Subcutaneous abdominal adipose tissue (tissue), 5 donors: ENCODE data around the gene AP3S1.
"Not testable (repeated sequence)": the region's sequence is repeated elsewhere in the genome, so short reads cannot be mapped to it uniquely, and the experiment has no call there.

Experiments used
- H3K27ac ChIP-seq: one replicate; pipeline ENCODE4 v1.7.0; 2013; ENCODE audit warnings: low read depth, mild to moderate bottlenecking, inconsistent platforms, low read length, moderate library complexity
- H3K27me3 ChIP-seq, 5 donors: one replicate each; pipeline ENCODE4 v1.7.0; 2013; ENCODE audit warnings: low read length in 5 of 5, inconsistent platforms in 1 of 5; ENCODE audit not compliant: control insufficient read depth in 5 of 5, insufficient read depth in 4 of 5
- H3K36me3 ChIP-seq, 5 donors: one replicate each; pipeline ENCODE4 v1.7.0; 2013; ENCODE audit warnings: low read length in 5 of 5; ENCODE audit not compliant: control insufficient read depth in 5 of 5, insufficient read depth in 5 of 5
- H3K4me1 ChIP-seq, 5 donors: one replicate each; pipeline ENCODE4 v1.7.0; 2013; ENCODE audit warnings: low read length in 5 of 5, mild to moderate bottlenecking in 3 of 5, moderate library complexity in 1 of 5; ENCODE audit not compliant: control insufficient read depth in 5 of 5, insufficient read depth in 5 of 5
- H3K4me3 ChIP-seq, 5 donors: one replicate each; pipeline ENCODE4 v1.7.0; 2013; ENCODE audit warnings: low read length in 5 of 5, low read depth in 1 of 5
- H3K9ac ChIP-seq, 5 donors: one replicate each; pipeline ENCODE4 v1.7.0; 2013; ENCODE audit warnings: low read length in 5 of 5, mild to moderate bottlenecking in 4 of 5, moderate library complexity in 3 of 5
- H3K9me3 ChIP-seq, 5 donors: one replicate each; pipeline ENCODE4 v1.7.0; 2013; ENCODE audit warnings: low read length in 5 of 5; ENCODE audit not compliant: control insufficient read depth in 5 of 5
- donor health status: healthy.
- donor health status: healthy.
- donor health status: healthy.
- donor health status: healthy.
- donor health status: healthy.

The AP3S1 gene

DNA sequence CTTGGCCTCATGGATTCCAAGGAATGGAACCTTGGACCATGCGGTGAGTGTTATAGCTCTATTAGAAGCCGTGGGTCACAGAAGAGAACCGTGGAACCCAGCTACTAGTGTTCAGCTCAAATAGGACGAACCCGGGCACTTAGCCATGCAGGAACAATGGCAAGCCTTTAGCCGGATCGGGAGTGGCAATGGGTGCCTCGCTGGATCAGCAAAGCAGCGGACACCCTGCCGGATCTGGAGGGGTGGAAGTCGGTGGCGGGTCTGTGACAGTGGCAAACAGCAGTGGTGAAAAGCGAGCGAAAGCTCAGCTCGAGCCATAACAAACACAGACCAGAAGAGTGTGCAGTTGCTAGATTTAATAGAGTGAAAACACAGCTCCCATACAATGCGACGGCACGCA, 22.9 kb upstream of the AP3S1 start:
- no peak overlapping the region for H3K4me3 ChIP-seq
- no peak overlapping the region for H3K9ac ChIP-seq
- no peaks in the 10 kb centered on the region for H3K9me3 ChIP-seq
- H3K27me3 ChIP-seq, result peaks cover 0 to 22% (median 5%) of the 10 kb centered on the region in 5 donors
- H3K27ac ChIP-seq, result no peak overlapping the region
- H3K4me1 ChIP-seq, result peaks cover 0 to 34% (median 29%) of the 10 kb centered on the region in 5 donors
- H3K36me3 ChIP-seq, result no peaks in the 10 kb centered on the region

DNA sequence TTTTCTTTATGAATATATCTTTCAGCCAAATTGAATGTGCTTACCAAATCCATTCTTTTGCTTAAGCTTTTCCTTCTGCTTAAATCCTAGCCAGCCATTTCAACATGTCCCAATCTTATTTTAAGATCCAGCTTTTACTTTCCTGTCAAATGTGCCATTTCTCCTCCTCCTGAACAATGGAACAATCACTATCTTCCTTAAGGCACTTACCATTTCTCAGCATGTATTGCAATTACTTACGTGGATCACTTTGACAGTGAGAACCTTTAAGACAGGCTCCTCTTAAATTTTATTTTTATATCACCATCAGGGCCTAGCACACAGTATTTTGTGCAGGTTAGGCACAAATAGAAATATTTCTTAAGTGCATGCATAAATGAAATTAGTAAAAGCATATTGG, 20.9 kb upstream of the AP3S1 start:
- Histone ChIP-seq H3K4me1 (peaks cover 0 to 15% (median 11%) of the 10 kb centered on the region in 5 donors), H3K9ac (no peak overlapping the region), H3K9me3 (no peaks in the 10 kb centered on the region), H3K27me3 (peaks cover 0 to 5% (median 2%) of the 10 kb centered on the region in 5 donors), H3K27ac (no peak overlapping the region), H3K36me3 (no peaks in the 10 kb centered on the region), H3K4me3 (no peak overlapping the region)

DNA sequence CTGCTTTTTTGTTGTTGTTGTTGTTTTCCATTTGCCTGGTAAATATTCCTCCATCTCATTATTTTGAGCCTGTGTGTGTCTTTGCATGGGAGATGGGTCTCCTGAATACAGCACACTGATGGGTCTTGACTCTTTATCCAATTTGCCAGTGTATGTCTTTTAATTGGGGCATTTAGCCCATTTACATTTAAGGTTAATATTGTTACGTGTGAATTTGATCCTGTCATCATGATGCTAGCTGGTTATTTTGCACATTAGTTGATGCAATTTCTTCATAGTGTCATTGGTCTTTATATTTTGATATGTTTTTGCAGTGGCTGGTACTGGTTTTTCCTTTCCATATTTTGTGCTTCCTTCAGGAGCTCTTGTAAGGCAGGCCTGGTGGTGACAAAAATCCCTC, 16.8 kb upstream of the AP3S1 start:
- not testable (repeated sequence) for H3K27ac ChIP-seq, H3K9me3 ChIP-seq, H3K4me3 ChIP-seq, H3K4me1 ChIP-seq, H3K9ac ChIP-seq, H3K27me3 ChIP-seq
- H3K36me3 ChIP-seq, result peaks cover 8 to 14% (median 11%) of the 10 kb centered on the region in 5 donors

DNA sequence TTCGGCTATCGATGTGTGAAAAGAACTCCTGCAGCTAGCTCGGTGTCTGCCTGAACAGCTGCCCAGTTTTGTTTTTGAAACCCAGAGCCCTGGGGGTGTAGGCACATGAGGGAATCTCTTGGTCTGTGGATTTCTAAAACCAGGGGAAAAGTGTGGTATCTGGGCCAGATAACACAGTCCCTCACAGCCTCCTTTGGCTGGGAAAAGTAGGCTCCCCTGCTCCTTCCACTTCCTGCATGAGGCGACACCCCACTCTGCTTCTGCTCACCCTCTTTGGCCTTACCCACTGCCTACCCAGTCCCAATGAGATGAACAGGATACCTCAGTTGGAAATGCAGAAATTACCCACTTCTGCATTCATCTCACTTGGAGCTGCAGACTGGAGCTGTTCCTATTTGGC, 15.8 kb upstream of the AP3S1 start:
- H3K27ac ChIP-seq, result no peak overlapping the region
- H3K4me1 ChIP-seq, result peaks cover 0 to 2% (median 0%) of the 10 kb centered on the region in 5 donors
- no peaks in the 10 kb centered on the region for H3K27me3 ChIP-seq
- no peak overlapping the region for H3K9ac ChIP-seq
- no peak overlapping the region for H3K4me3 ChIP-seq
- no peaks in the 10 kb centered on the region for H3K9me3 ChIP-seq
- peaks cover 8 to 17% (median 13%) of the 10 kb centered on the region in 5 donors for H3K36me3 ChIP-seq

DNA sequence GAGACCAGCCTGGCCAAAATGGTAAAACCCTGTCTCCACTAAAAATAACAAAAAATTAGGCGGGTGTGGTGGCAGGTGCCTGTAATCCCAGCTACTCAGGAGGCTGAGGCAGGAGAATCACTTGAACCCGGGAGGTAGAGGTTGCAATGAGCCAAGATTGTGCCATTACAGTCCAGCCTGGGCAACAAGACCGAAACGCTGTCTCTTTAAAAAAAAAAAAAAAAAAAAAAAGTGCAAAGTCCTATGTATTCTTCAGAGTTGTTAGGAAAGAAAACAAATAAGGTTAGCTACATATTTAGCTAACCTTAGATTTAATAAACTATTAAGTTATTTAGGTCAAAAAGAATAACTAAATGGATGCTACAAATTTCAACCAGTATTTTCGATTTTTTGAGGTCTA, 11.8 kb upstream of the AP3S1 start:
- no peaks in the 10 kb centered on the region for H3K9me3 ChIP-seq
- no peak overlapping the region for H3K27ac ChIP-seq
- H3K4me1 ChIP-seq, result peaks cover 0 to 2% (median 0%) of the 10 kb centered on the region in 5 donors
- H3K27me3 ChIP-seq, result no peaks in the 10 kb centered on the region
- peaks cover 28 to 39% (median 33%) of the 10 kb centered on the region in 5 donors for H3K36me3 ChIP-seq
- no peak overlapping the region for H3K4me3 ChIP-seq
- H3K9ac ChIP-seq, result no peak overlapping the region

DNA sequence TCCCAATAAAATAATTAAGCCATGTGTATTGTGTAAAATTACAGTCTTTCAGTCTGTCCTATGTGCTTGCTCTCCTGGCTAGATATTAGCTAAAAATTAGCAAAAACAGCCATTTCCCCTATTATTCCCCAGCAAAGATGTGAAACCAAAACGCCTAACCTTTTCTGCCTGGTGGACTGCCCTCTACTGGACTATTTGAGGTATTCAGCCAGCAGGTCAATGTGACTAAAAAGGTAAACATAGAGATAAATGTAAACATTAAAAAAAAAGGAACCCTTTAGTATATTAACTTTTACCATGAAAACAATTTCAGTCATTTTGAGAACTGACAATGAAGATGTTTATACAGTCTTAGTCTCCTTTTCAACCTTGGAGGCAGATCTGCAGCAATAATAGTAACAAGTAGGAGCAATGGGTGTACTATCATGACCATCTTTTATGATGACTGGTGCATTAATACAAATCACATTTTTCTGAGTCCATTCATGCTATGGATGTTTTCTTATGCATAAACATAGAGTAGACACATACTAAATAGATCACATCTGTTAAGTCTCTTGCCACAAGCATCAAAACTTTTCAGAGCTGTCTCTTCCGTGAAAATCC, 10.5 kb upstream of the AP3S1 start:
- H3K9ac ChIP-seq, result no peak overlapping the region
- H3K36me3 ChIP-seq, result peaks cover 32 to 51% (median 41%) of the 10 kb centered on the region in 5 donors
- H3K27me3 ChIP-seq, result no peaks in the 10 kb centered on the region
- H3K27ac ChIP-seq, result no peak overlapping the region
- H3K4me1 ChIP-seq, result peaks cover 0 to 2% (median 0%) of the 10 kb centered on the region in 5 donors
- H3K4me3 ChIP-seq, result no peak overlapping the region
- H3K9me3 ChIP-seq, result no peaks in the 10 kb centered on the region

DNA sequence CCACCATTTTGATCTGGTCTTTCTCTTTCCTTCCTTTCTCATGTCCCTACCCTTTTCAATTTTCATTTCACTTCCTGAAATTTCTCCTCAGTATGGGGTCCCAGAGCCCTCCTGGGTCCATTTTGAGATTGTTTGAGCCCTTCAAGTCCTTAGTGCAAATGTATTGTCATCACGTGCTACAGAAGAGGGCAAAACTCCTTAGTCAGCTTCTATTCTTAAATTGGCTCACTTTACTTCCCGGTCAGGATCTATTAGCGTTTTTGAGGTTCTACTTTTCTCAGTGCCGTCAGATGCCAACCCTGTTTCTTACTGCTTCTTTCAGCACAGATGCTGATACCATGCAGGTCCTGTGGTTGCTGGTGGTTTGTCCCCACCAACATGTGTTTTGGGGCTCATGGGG, 6.3 kb upstream of the AP3S1 start:
- H3K9ac ChIP-seq, result peak overlapping the region in 1 of 5 donors; percentile 15
- H3K36me3 ChIP-seq, result peaks cover 31 to 47% (median 43%) of the 10 kb centered on the region in 5 donors

DNA sequence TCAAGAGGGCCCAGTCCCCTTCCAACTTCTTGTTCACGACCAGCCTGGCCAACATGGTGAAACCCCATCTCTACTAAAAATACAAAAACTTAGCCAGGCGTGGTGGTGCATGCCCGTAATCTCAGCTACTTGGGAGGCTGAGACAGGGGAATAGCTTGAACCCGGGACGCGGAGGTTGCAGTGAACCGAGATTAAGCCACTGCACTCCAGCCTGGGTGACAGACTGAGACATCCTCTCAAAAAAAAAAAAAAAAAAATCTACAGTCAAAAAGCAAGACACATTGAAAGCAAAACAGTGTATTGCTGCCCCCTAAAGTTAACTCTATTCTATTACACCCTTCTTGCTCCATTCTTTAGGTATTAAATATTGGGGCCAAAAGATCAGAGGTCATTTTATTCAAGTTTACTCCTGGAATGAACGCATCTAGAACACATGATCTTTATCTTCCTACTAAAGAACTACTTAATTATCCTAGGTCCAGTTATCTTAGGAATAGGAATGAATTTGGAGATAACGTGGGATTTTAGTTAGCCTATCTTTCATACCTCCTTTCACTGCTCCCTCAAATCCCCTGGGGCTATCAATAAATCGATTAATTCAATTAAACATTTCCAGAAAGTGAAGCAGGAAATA, 2.7 kb upstream of the AP3S1 start:
- Histone ChIP-seq H3K27ac (peak overlapping the region; percentile 26), H3K9ac (peak overlapping the region in 2 of 5 donors; percentile 31 to 37), H3K4me1 (peaks cover 3 to 46% (median 44%) of the 10 kb centered on the region in 5 donors), H3K27me3 (no peaks in the 10 kb centered on the region), H3K9me3 (no peaks in the 10 kb centered on the region), H3K4me3 (peak overlapping the region in 3 of 5 donors; percentile 19 to 62 (median 37)), H3K36me3 (peaks cover 16 to 30% (median 26%) of the 10 kb centered on the region in 5 donors)

More for the DNA sequence above, 6.3 kb upstream of the AP3S1 start:
- no peaks in the 10 kb centered on the region for H3K9me3 ChIP-seq
- H3K4me3 ChIP-seq, result no peak overlapping the region
- no peak overlapping the region for H3K27ac ChIP-seq
- H3K4me1 ChIP-seq, result peaks cover 1 to 25% (median 23%) of the 10 kb centered on the region in 5 donors
- no peaks in the 10 kb centered on the region for H3K27me3 ChIP-seq

DNA sequence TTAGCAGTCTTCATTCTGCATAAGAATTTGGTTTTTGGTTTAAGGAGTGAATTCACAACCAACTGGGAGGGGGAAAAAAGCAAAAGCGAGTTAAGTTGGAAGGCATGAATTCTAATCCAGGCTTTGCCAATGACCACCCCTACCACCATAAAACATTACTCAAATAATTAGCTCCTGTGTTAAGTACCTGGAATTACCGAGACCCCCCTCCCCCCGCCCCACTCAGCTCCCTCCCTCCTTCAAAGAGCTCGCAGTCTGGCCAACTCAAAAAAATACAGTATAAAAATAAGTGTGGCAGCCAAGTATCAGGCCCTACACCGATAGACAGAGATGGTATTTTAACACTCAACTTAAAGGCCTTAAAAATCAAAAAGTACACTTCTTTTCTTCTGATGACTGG, 862 bp upstream of the AP3S1 start:
- Histone ChIP-seq H3K27ac (peak overlapping the region; percentile 92), H3K9me3 (no peaks in the 10 kb centered on the region), H3K9ac (peak overlapping the region; percentile 75 to 91 (median 86)), H3K4me3 (peak overlapping the region; percentile 91 to 99 (median 96)), H3K27me3 (no peaks in the 10 kb centered on the region), H3K4me1 (peaks cover 3 to 59% (median 56%) of the 10 kb centered on the region in 5 donors), H3K36me3 (peaks cover 6 to 17% (median 14%) of the 10 kb centered on the region in 5 donors)
